ENCODE measurements around the gene SECTM1.

The SECTM1 gene

DNA sequence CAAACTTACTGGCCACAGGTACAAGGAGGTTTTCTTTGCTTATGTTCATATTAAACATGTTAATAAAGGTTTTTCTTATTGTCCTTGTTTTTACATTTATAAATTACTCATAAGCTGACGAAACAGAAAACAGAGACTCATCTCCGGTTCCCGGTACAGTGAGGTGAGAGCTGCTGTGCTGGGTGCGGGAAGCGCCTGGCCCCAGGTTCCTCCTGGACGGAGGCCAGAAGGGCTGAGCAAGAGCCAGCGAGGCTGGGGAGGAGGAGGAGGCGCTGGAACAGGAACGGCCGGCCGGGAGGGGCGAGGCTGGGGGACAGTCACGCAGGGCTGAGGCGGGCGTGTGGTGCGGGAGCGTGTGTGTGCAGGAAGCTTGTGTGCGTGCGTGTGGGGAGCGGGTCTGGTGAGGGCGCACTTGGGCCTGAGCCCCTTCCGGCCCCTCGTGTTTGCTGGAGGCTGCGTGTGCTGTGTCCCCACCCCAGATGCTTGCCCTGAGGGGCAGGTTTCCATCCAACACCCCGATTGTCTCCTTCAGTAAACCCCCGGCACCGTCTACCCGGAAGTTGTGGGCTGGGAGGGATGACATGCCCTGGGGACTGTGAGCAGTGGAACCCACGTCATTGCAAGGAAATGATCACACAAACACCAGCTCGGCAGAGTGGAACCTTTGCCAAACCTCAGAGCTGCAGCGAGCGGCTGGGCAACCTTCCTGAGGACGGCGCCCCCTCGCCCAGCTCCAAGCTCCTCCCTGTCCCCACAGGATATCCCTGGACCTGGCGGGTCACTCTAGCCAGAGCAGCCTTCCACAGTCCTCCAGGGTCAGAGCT, 35.6 kb downstream of the SECTM1 start:
- peak; percentile 91 to 94 for DNase-seq

DNA sequence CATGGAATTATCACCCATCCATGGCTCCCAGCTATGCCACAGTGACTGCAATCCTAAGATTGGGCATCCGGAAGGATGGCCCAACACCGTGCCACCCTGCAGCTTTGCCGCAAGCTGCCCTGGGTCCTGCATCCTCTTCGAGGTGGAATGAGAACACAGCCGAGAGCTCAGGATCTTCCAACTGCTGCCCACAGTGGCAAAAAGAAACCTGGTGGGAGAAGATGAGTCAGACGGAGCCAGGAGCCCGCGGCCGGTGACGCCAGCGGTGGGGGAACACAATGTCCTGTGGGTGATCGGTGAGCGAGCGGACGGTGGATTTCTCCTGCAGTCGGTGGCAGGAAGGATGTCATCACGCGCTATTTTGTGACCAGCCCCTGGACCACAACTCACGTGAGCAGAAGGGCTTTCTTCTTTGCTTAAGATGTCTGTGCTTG, 36.3 kb downstream of the SECTM1 start:
- peak; percentile 92 to 94 for DNase-seq

GRCh38 chr17:82296511-82297279, 36.9 kb downstream of the SECTM1 start:
- DNase-seq = no peak

- DNase-seq = no peak
These were observed 38.1 kb downstream of the SECTM1 start for GRCh38 chr17:82295472-82295814.

DNA sequence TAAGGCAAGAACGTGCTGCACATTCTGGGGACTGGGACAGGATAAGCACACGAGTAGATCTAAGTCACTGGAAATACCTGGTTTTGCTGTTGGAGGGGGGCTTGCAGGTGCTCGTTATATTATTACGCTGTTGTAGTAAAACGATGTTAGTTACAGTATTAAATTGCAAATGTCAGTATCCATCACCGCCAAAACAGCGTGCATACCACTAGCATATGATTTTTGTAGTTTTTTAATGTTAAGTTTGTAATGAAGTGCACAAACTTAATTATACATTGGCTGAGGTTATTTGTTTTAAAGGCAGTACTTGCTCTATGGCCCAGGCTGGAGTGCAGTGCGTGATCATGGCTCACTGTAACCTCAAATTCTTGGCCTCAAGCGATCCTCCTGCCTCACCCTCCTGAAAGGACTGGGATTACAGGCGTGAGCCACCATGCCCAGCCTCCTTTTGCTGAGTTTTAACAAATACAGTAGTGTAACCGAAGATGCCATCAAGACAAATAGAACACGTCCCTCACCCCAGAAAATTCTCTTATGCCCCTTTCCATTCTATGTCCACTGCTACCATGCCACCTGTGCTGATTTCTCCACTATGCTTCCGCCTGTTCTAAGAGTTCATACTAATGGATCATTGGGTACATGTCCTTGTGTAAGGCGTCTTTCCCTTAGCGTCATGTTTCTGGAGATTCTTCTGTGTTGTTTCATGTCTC, 39.3 kb downstream of the SECTM1 start:
- DNase-seq = no peak

DNA sequence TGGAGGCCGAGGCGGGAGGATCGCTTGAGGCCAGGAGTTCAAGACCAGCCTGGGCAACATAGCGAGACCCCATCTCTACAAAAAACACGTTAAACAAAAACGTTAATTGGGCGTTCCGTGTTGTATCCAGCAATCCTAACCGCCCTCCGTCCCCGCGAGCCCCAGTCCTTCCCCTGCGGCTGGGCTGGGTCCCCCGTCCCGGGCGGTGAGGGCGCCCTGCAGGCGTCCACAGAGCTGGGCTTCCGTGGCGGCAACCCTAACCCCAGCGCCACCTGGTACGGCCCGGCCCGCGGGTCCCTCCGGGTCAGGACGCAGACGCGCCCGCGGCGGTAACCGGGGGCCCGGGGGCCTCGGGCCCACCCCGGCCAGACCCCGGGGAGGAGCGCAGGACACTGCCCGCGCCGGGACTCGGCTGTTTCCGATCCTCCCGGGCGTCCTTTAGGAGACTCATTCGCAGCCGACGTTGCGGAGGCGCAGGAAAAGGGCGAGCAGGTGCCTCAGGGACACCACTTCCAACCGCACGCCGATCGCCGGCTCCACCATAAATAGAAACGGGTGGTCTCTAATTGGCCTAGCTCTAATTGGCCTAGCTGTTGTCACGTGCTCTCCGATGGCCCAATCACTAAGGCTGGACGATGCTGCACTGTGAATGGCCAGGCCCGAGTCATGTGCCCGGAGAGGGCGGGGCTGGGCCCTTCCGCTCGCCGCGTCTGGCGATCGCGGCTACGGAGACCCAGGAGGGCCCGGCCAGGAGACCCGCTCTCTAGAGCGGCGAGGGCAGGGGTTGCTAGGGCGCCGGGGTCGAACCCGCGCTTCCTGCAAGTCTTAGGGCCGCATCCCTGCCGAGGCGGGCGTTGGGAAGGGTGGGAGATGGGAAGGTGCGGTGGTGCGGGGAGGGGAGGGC, 41.1 kb downstream of the SECTM1 start:
- DNase-seq = peak; percentile 91 to 93

DNA sequence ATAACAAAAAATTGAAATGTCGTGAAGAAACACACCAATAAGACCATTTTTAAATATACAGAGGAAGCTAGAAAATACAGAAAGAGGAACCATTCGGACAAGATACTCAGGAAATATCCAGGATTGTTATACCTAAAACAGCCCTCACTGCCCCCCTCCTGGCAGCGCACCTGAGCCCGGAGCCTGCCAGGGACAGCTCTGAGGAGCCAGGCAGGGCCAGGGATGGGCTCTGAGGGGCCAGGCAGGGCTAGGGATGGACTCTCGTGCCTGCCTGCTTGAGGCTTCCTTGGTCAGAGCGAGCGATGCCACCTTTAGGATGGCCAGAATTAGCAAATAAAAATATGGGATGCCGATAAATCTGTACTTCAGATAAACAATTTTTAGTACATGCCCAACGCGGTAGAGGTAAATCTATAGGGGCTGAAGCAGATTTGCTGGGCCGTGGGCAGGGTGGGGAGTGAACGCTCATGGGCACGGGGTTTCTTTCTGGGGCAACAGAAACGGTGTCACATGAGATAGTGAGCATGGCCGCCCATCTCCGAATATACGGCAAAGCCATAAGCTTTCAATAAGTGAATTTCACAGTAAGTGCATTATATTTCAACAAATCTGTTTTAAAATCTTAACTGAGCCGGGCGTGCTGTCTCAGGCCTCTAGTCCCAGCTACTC, 41.9 kb downstream of the SECTM1 start:
- DNase-seq = no peak

DNA sequence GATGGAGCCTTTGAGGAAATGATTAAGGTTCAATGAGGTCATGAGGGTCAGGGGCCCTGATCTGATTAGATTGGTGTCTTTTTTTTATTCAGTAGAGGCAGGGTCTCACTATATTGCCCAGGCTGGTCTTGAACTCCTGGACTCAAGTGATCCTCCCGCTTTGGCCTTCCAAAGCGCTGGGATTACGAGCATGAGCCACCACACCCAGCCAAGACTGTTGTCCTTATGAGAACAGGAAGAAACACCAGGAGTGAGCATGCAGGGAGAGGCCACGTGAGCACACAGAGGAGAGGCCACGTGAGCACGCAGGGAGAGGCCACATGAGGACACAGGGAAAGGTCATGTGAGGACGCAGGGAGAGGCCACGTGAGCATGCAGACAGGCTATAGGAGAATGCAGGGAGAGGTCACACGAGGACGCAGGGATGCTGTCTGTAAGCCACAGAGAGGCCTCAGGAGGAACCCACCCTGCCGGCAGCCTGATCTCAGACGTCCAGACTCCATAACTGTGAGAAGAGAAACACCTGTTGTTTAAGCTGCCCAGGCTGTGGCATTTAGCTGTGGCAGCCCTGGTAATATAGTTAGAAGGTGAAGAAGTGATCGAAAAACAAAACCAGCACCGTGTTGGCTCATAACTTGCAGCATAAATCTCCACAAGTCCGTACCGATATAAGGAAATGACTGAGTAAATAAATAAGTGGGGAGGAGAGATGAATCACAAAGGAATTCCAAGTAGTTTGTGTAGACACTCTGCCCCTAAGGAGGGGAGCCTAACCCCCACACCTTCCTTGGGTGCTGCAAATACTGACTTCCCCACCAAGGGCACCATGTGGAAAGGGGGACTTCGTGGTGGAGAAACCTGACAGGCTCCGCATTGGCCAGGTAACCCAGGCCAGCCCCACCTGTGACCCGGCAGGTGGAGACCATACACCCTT, 45.4 kb downstream of the SECTM1 start:
- no peak for DNase-seq

DNA sequence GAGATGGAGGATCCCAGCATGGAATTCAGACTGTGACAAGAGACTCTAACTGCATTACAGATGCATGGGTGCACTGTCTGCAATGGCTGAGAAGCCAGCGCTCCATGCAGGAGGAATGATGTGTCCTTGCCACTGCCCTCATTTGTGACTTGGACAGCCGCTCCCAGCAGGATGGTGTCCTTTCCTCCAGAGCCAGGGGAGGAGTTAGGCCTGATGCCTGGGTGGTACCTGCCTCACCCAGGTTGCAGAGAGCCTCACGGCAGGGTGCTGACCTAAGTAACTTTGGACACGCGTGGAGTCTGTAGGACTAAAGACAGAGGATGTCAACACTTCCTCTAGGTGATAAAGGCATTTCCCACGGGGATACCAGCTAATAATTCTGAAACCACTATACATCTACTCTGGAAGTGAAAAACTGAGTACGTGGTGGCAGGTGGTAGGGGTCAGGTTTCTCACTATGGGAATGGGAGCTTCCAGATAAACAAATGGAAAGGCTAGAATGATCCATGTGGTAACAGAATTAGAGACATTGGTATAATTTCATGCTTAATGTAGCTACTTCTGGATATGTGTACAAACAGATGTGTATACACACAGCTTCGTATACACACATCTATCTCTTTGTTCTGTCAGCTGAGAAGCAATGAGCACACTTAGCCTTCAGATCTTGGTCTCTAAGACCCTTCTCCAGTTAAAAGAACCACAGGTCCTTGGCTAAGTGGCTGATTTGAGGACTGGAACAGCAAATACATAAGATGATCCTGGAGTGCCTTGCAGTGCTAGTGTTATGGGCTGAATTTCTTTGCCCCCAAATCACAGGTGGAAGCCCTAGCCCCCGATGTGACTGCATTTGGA, 46.3 kb downstream of the SECTM1 start:
- no peak for DNase-seq

DNA sequence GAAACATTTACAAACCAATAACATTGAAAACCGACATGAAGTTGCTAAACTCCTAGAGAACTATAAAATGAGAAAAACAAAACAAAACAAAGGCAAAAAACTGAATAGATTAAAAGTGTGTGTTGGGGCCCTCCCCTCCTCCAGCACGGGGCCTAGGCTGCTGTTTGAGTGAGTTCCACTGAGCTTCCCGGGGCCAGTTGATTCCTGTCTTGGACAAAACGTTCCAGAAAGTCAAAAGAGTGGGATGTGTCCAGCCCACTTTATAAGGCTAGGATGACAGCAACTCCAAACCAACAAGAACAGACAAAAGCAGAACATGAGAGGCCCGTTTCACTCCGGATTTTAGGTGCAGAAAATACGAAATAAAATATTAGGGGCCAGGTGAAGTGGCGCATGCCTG, 48.4 kb downstream of the SECTM1 start:
- DNase-seq = no peak

DNA sequence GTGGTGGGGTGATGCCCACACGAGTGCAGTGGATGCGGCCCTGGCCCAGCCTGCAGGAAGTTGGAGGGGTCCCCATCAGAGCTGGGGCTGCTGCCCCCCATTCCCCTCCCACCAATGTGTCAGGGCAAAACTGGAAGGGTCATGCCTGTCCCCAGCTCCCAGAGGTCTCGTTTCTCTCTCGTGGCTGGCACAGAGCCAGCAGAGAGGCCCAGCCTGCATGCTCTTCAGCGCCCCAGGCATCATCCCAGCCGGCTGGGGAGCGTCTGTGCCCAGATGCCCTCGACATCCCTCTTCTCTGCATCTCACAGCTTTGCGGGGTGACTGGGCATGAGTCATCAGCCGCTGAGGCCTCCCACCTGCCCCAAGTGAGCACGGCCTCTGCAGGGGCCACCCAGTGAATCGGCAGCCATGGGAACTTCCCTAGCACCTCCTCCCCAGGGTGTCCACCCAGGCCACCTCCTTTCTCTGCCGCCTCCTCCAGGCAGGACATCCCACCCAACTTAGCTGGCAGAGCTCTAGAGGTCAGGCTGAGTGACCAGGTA, 50.3 kb downstream of the SECTM1 start:
- peak; percentile 73 to 81 for DNase-seq

DNA sequence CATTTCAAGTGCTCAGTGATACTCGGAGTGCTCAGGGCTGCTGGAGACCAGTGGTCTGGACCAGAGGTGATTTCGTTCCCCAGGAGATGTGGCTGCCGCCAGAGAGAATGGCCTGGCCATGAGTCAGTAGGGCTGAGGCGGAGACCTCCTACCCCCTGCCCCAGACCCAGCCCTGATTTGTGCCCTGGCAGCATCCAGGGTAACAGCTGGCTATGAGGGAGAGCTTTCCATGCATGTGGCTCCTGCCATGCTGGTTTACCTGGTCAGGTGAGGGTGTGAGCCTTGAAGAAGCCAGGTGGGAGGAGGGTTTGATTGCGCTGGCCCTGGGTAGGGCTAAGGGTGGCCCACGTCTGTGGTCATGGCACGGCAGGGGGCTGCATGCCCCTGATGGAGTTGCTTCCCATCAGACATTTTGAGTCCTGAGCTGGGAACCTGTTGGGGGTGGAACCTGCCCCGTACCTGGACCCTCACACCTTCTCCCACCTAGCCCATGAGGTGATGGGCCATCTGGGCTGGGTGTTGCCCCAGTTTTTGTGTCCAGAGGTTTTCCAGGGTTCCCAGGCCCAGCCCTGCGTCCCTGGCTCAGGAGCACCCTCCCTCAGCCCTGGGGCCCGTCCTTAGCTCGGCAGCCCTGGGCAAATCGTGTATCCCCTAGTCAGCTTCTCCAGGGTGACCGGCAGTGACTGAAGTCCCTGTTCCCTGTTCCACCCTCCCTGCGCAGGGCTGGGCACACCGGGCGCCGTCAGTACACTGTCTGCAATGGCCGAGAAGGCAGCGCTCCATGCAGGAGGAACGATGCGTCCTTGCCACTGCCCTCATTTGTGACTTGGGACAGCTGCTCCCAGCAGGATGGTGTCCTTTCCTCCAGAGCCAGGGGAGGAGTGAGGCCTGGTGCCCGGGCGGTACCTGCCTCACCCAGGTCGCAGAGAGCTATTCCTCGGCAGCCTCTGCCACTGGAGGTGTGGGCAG, 51.0 kb downstream of the SECTM1 start:
- DNase-seq = no peak

DNA sequence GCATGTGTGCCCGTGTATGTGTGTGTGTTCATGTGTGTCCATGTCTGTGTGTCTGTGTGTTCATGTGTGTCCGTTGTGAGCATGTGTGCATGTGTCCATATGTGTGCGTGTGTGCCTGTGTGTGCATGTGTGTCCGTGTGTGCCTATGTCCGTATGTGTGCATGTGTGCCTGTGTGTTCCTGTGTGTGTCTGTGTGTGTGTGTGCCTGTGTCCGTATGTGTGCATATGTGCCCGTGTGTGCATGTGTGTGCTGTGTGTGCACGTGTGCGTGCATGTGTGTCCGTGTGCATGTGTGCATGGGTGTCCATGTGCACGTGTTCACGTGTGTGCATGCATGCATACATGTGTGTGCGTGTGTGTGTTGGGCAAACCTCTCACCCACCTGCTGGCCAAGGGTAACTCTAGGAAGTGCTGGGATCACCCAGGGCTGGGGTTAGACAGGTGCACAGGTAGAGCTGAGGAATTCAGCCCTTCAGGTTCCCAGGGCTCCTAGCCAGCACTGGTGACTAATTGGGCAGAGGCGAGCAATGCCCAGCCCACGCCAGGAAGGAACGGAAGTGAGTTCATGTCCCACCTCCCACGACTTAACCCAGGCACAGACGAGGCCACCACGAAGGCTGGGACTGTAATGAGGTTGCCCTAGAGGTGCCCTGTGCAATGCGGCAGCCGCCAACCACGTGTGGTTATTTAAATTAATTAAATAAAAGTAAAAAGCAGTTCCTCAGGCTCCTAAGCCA, 51.9 kb downstream of the SECTM1 start:
- peak; percentile 70 to 77 for DNase-seq

GRCh38 chr17:82281076-82281475, 52.5 kb downstream of the SECTM1 start:
- DNase-seq = no peak

DNA sequence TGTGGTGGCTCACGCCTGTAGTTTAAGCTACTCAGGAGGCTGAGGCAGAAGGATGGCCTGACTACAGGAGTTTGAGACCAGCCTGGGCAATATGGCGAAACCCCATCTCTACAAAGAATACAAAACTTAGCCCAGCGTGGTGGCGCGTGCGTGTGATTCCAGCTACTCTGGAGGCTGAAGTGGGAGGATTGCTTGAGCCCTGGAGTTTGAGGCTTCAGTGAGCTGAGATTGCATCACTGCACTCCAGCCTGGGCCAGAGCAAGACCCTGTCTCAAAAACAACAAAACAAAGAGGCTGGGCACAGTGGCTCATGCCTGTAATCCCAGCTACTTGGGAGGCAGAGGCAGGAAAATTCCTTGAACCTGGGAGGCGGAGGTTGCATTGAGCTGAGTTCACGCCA, 53.0 kb downstream of the SECTM1 start:
- DNase-seq = no peak

DNA sequence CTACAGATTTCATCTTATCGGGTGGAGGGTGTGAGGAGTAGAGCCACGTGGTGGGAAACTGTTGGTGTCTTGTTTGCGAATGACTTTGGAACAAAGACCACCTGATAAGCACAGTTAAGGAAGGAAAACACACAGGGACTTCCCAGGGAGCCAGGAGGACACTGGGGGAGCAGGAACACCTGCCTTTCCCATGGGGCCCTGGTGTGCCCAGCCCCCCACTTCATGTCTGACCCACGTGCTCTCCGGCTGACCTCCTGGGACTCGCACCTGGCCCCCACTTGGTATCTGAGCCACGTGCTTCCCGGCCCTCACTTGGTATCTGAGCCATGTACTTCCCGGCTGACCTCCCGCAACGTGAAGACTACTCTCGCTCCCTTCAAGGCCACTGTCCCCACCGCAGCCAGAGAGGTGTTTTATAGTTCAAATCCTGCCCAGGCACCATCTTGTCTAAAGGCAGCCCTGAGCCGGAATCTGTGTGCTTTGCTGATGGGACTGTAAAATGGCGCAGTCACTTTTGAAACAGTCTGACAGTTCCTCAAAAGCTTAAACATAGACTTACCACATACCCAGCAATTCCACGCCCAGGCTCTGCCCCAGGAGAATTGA, 54.7 kb downstream of the SECTM1 start:
- DNase-seq = no peak

DNA sequence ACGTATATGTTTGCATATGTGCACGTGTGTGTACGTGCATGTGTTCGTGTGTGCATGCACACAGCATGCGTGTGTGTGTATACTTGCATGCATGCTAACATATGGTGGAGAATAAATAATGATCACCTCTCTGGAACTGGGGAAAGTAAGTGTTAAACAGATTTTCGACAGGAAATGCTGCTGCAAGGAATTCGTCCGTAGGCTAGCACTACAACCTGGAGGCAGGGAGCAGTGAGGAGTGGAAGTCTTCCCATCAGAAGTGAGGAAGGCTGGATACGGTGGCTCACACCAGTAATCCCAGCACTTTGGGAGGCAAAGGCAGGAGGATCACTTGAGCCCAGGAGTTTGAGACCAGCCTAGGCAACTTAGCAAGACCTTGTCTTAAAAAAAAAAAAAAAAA, 55.3 kb downstream of the SECTM1 start:
- no peak for DNase-seq

Measured in activated CD4-positive, alpha-beta T cell treated with anti-CD3 and anti-CD28 coated beads, Interleukin-2, amount 50 U/mL, for 48 hours (primary cell).